ENCODE measurements around the gene SORCS1.

- TF ChIP-seq CTCF (IDR thresholded peaks at IDR 0.05) (no peak), EZH2phosphoT487 (IDR thresholded peaks at IDR 0.05) (no peak), EZH2 (IDR thresholded peaks at IDR 0.05) (no peak)
Observed at GRCh38 chr10:106981452-106982075, 182.9 kb downstream of the SORCS1 start.

Data from neural progenitor cell (in vitro differentiated cells).